Effector memory CD8-positive, alpha-beta T cell (primary cell): ENCODE results near the gene SRRM4.

Experiments
- ATAC-seq: fragments of 150-1000 bp; cut with Tn5 transposase; replicated peaks from 2 replicates; pipeline ENCODE4 v1.10.0; 2021; ENCODE audit warnings: mild to moderate bottlenecking, moderate library complexity
- DNase-seq, 3 experiments: peaks; one replicate each; pipeline ENCODE4 v3.0.0; 2021
- H3K27ac Mint-ChIP-seq, 2 donors: one replicate each; pipeline ENCODE4 v1.8.0; 2022; ENCODE audit warnings: mild to moderate bottlenecking in 2 of 2, mixed read lengths in 2 of 2, moderate library complexity in 2 of 2
- H3K27me3 Mint-ChIP-seq, 2 donors: one replicate each; pipeline ENCODE4 v1.8.0; 2022; ENCODE audit warnings: mixed read lengths in 2 of 2
- H3K36me3 Mint-ChIP-seq: one replicate; pipeline ENCODE4 v1.8.0; 2022; ENCODE audit warnings: mild to moderate bottlenecking, moderate library complexity, mixed read lengths; ENCODE audit not compliant: insufficient read depth
- H3K4me1 Mint-ChIP-seq, 2 donors: one replicate each; pipeline ENCODE4 v1.8.0; 2022; ENCODE audit warnings: low read depth in 2 of 2, mixed read lengths in 2 of 2
- H3K4me3 Mint-ChIP-seq, 2 donors: one replicate each; pipeline ENCODE4 v1.8.0; 2022; ENCODE audit warnings: mild to moderate bottlenecking in 2 of 2, mixed read lengths in 2 of 2, moderate library complexity in 2 of 2
- H3K9me3 Mint-ChIP-seq, 2 donors: one replicate each; pipeline ENCODE4 v1.8.0; 2022; ENCODE audit warnings: mixed read lengths in 2 of 2

SRRM4 gene

GRCh38 chr12:119178544-119179334 is 197.4 kb downstream of the SRRM4 start, which contains the start of gene HSPB8:
Gene HSPB8, plus strand, starts transcription at chr12:119178931. Its CDS starts 382 bp downstream, at chr12:119179313.
- H3K27ac Mint-ChIP-seq = no peak within 1 kb of the TSS
- ATAC-seq (no peak), DNase-seq (no peak)
- H3K4me3 Mint-ChIP-seq = no peak within 1 kb of the TSS
- peaks cover 16 to 33% of the 10 kb centered on the region in 2 donors for H3K27me3 Mint-ChIP-seq
- no peaks in the 10 kb centered on the region for H3K9me3 Mint-ChIP-seq
- no peaks in the 10 kb centered on the region for H3K4me1 Mint-ChIP-seq
- no peaks in the 10 kb centered on the region for H3K36me3 Mint-ChIP-seq

- DNase-seq (no peak), ATAC-seq (no peak)
- Mint-ChIP-seq H3K27me3 (peaks cover 16 to 33% of the 10 kb centered on the region in 2 donors), H3K36me3 (no peaks in the 10 kb centered on the region), H3K9me3 (no peaks in the 10 kb centered on the region), H3K27ac (no peak overlapping the region), H3K4me1 (no peaks in the 10 kb centered on the region), H3K4me3 (no peak overlapping the region)
These were observed 198.1 kb downstream of the SRRM4 start for GRCh38 chr12:119179335-119180021.

- Mint-ChIP-seq H3K4me3 (no peak overlapping the region), H3K27ac (no peak overlapping the region), H3K9me3 (no peaks in the 10 kb centered on the region), H3K36me3 (no peaks in the 10 kb centered on the region), H3K4me1 (no peaks in the 10 kb centered on the region), H3K27me3 (peaks cover 16 to 33% of the 10 kb centered on the region in 2 donors)
- ATAC-seq (no peak), DNase-seq (no peak)
These were observed 199.2 kb downstream of the SRRM4 start for GRCh38 chr12:119180380-119181040.

DNA sequence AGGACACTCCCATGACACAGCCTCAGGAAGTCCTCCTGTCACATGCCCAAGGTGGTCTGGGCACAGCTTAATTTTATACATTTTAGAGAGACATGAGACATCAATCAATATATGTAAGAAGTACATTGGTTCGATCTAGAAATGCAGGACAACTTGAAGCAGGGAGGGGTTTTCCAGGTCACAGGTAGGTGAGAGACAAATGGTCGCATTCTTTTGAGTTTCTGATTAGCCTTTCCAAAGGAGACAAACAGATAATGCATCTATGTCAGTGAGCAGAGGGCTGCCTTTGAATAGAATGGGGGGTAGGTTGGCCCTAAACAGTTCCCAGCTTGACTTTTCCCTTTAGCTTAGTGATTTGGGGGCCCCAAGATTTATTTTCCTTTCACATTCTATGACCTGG is 199.9 kb downstream of the SRRM4 start:
- H3K36me3 Mint-ChIP-seq = no peaks in the 10 kb centered on the region
- no peak for ATAC-seq
- H3K4me3 Mint-ChIP-seq = no peak overlapping the region
- no peaks in the 10 kb centered on the region for H3K4me1 Mint-ChIP-seq
- H3K27ac Mint-ChIP-seq = no peak overlapping the region
- peaks cover 13 to 31% of the 10 kb centered on the region in 2 donors for H3K27me3 Mint-ChIP-seq
- DNase-seq = no peak
- H3K9me3 Mint-ChIP-seq = no peaks in the 10 kb centered on the region

DNA sequence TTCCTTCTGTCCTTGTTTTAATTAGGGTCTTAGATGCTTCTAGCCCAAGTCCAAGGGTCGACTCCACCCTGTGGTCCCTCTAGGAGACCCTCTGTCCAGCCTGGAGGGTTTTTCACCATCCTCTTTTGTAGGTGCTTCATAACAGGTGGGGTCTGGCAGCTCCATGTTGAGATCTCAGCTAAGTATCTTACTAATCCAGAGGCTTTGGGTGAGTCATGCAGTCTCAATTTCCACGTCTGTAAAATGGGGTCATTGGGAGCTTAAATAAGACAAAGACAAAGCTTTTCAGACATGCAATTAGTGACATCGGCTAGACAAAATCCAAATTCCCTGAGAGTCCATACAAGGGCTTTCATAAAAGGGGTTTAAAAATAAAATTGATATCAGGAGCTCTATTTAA is 200.6 kb downstream of the SRRM4 start:
- Mint-ChIP-seq H3K9me3 (no peaks in the 10 kb centered on the region), H3K27me3 (peaks cover 6 to 24% of the 10 kb centered on the region in 2 donors), H3K4me1 (no peaks in the 10 kb centered on the region), H3K27ac (no peak overlapping the region), H3K36me3 (no peaks in the 10 kb centered on the region), H3K4me3 (no peak overlapping the region)
- DNase-seq (no peak), ATAC-seq (no peak)

DNA sequence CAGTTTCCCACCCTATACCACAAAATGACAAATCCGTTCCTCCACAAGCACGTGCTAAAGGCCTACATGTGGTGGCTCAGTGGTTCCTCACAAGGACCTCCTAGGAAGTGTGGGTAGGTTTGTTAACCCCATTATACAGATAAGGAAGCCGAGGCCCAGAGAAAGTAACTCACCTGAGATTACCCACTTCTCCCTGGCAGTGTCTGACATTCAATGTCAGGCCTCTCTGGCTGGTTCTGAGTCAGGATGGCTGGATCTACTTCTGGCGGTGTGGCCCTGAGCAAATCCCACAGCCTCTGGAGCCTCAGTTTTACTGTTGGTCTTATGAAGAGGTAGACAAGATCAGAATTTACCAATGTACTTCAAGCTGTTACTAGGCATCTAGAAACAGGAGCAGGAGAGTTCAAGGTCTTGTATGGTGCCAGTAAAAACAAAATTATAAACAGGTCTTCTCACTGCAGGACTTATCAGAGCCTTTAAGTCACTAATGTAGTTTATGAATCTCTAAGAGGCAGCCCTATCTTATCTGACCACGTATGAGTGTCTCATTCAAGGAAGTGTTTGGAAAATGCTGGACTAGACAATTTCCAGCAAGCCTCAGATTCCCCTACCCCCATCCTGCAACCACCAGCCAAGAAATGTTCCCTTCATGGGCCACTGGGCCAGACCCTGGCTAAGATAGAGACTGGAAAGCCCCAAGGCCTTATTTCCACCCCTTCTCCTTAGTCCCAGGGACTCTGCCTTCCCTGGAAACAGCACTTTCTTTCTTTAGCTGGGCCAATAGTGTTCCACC is 201.6 kb downstream of the SRRM4 start:
- no peaks in the 10 kb centered on the region for H3K9me3 Mint-ChIP-seq
- no peaks in the 10 kb centered on the region for H3K4me1 Mint-ChIP-seq
- no peak for DNase-seq
- no peak overlapping the region for H3K27ac Mint-ChIP-seq
- H3K4me3 Mint-ChIP-seq = no peak overlapping the region
- no peak for ATAC-seq
- H3K36me3 Mint-ChIP-seq = no peaks in the 10 kb centered on the region
- H3K27me3 Mint-ChIP-seq = peaks cover 5 to 17% of the 10 kb centered on the region in 2 donors

DNA sequence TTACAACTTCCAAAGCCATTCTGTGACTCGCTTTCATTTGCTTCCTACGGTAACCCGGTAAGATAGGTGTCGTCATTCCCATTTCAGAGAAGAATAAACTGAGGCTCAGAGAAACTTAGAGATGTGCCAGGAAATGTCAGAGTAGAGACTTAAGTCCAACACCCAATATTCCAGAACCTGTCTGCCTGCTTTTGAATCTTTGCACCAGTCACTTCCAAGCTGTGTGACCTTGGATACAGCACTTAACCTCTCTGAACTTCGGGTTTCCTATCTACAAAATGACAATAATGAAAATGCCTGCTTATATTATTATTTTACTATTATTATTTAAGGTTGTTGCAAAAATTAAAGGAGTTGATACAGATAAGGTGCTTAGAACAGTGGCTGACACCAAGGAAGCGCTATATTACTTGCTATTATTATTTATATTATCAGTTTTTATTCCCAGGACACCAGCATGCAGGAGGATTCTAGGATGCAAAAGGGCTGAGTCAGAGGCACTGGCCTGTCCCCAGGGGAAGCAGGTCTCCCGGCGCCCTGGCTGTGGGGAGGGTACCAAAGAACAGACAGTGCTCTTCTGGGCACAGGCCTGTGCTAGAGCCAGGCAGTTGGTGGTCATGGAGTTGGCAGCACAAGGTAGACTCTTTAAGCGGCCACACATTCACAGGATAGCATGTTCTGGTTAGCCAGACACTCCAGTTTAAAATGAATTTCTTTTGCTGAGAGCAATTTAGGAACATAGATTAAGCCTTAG is 202.8 kb downstream of the SRRM4 start:
- no peak for DNase-seq
- H3K27ac Mint-ChIP-seq = no peak overlapping the region
- no peaks in the 10 kb centered on the region for H3K36me3 Mint-ChIP-seq
- peaks cover 0 to 9% of the 10 kb centered on the region in 2 donors for H3K27me3 Mint-ChIP-seq
- H3K4me1 Mint-ChIP-seq = no peaks in the 10 kb centered on the region
- ATAC-seq = no peak
- no peaks in the 10 kb centered on the region for H3K9me3 Mint-ChIP-seq
- H3K4me3 Mint-ChIP-seq = no peak overlapping the region

GRCh38 chr12:119195256-119195655 is 213.9 kb downstream of the SRRM4 start:
- Mint-ChIP-seq H3K27ac (no peak overlapping the region), H3K4me1 (no peaks in the 10 kb centered on the region), H3K36me3 (no peaks in the 10 kb centered on the region), H3K27me3 (no peaks in the 10 kb centered on the region), H3K9me3 (peaks cover 2 to 8% of the 10 kb centered on the region in 2 donors), H3K4me3 (no peak overlapping the region)
- DNase-seq (no peak), ATAC-seq (no peak)

GRCh38 chr12:119198440-119198839 is 217.1 kb downstream of the SRRM4 start:
- Mint-ChIP-seq H3K4me1 (no peaks in the 10 kb centered on the region), H3K4me3 (no peak overlapping the region), H3K27me3 (no peaks in the 10 kb centered on the region), H3K36me3 (no peaks in the 10 kb centered on the region), H3K9me3 (peaks cover 2 to 8% of the 10 kb centered on the region in 2 donors), H3K27ac (no peak overlapping the region)
- DNase-seq (no peak), ATAC-seq (no peak)

DNA sequence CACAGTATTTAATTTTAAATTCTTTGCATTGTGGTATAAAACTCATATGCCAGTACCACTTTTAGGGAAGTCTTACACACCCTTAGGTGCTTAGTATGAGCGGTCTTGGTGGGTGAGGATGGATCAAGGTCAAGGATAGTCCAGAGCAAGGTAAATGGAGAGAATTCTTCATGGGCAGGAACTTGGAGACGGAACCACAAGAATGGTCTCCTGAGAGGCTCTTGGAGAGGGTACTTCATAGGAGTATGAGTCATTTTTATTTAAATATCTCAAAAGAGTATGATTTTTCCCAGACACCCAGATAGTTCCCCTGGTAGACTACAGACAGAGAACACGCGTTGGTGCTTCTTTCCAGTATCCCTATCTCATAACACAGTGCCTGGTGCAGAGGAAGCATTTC is 219.3 kb downstream of the SRRM4 start:
- H3K4me3 Mint-ChIP-seq = no peak overlapping the region
- no peak for ATAC-seq

GRCh38 chr12:119201789-119202543 is 220.6 kb downstream of the SRRM4 start:
- Mint-ChIP-seq H3K27ac (no peak overlapping the region), H3K36me3 (no peaks in the 10 kb centered on the region), H3K4me3 (no peak overlapping the region), H3K9me3 (no peaks in the 10 kb centered on the region), H3K27me3 (no peaks in the 10 kb centered on the region), H3K4me1 (no peaks in the 10 kb centered on the region)
- ATAC-seq (no peak), DNase-seq (no peak)

More for the DNA sequence above, 219.3 kb downstream of the SRRM4 start:
- H3K36me3 Mint-ChIP-seq = no peaks in the 10 kb centered on the region
- H3K9me3 Mint-ChIP-seq = no peaks in the 10 kb centered on the region
- H3K4me1 Mint-ChIP-seq = no peaks in the 10 kb centered on the region
- H3K27me3 Mint-ChIP-seq = no peaks in the 10 kb centered on the region
- DNase-seq = no peak
- H3K27ac Mint-ChIP-seq = no peak overlapping the region

DNA sequence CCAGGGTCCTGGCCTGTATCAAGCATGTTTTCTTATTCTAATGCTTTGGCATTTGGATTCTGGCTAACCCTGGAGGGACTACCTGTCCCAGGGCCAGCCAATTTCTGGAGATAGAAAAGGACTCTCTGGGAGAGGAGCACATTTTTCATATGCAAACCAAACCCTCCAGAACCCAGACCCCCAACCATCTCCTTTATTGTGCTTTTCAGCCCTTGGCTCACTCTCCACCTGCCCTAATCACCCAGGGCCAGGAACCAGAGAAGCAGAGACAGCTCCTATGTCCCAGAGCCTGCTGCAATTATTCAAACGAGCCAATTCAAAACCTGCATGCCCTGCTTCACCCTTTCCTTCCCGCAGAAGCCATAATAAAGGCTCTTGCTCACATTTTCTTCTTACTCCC is 221.2 kb downstream of the SRRM4 start:
- Mint-ChIP-seq H3K9me3 (no peaks in the 10 kb centered on the region), H3K36me3 (no peaks in the 10 kb centered on the region), H3K4me3 (no peak overlapping the region), H3K27ac (no peak overlapping the region), H3K4me1 (no peaks in the 10 kb centered on the region), H3K27me3 (no peaks in the 10 kb centered on the region)
- ATAC-seq (no peak), DNase-seq (no peak)
